GM12801 (cell line): Measurements from ENCODE around the gene THRB.

Experiments used
- TF ChIP-seq, protein P1 (sequence below): IDR thresholded peaks from one replicate; pipeline ENCODE4 v1.5.1; 2011; ENCODE audit warnings: control low read depth; ENCODE audit not compliant: insufficient read length; ENCODE audit errors: extremely low read depth

Gene THRB

DNA sequence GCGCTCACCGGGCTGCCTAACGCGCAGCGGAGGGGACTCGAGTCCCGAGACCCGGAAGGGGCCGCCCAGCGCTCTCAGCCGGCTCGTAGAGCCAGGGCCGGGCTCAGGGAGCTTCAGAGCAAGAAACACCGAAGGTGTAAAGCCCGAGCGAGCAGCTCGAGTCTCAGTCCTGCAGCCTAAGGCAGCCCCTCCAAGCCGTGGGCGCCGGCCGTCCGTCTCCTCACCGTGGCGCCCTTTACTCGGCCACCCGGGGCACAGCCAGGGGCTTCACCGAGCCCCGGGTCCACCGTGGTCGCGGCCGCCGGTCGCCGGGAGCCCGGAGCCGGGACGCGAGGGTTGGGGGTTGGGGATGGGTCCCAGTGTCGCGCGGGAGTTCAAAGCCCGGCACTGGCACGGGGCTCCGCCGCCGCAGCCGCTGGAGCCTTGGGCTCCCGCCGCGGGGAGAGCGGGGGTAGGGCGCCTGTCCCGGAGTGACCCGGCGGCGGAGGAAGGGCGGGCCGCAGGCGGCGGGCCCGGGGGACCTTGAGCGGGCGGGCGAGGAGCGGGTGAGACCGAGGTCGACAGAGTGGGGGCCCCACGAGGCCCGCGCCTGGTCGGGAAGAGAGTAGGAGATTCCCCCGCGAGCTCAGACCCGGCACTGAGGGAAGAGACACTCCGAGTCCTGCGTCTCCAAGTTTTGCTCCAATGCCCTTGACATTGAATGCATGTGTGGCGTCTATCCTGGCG is 26.9 kb upstream of the THRB start:
- TF ChIP-seq, protein P1, sequence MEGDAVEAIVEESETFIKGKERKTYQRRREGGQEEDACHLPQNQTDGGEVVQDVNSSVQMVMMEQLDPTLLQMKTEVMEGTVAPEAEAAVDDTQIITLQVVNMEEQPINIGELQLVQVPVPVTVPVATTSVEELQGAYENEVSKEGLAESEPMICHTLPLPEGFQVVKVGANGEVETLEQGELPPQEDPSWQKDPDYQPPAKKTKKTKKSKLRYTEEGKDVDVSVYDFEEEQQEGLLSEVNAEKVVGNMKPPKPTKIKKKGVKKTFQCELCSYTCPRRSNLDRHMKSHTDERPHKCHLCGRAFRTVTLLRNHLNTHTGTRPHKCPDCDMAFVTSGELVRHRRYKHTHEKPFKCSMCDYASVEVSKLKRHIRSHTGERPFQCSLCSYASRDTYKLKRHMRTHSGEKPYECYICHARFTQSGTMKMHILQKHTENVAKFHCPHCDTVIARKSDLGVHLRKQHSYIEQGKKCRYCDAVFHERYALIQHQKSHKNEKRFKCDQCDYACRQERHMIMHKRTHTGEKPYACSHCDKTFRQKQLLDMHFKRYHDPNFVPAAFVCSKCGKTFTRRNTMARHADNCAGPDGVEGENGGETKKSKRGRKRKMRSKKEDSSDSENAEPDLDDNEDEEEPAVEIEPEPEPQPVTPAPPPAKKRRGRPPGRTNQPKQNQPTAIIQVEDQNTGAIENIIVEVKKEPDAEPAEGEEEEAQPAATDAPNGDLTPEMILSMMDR = no peak

DNA sequence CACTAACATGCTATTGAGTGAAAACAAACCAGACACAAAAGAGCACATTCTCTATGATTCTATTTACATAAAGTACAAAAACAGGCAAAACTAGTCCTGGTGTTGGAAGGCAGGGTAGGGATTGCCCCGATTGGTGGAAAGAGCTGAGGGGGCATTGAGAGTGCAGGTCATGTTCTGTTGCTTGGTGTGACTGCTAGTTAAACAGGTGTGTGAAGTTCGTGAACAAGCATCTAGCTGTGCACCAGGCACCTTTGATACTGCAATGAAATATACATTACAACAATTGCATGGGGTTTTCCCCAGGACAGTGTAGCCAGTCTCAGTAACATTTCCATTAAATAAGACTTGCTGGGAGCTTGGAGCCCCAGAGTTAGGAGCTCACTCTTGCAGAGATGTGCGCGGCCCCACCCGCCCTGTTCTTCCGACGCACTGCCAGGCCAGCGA is 26.3 kb upstream of the THRB start:
- TF ChIP-seq, protein P1 = no peak

DNA sequence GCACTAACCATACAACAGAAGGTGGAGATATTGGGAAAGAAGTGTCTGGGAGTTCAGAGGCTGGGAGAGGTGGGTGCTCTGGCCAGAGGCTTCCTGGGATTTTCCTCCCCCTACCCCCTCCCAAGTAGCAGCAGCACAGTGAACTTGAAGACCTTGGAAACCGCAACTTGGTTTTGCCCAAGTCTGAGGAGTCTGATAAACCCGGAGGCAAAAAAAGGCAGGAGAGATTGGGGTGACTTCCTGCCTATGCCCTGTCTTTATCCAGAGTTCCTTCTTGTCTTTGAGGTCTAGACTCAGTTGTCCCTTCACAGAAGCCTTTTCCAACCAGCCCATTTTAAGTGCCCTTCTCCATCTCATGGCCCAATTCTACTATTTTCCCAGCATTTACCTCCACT is 25.4 kb upstream of the THRB start:
- TF ChIP-seq, protein P1 = no peak

DNA sequence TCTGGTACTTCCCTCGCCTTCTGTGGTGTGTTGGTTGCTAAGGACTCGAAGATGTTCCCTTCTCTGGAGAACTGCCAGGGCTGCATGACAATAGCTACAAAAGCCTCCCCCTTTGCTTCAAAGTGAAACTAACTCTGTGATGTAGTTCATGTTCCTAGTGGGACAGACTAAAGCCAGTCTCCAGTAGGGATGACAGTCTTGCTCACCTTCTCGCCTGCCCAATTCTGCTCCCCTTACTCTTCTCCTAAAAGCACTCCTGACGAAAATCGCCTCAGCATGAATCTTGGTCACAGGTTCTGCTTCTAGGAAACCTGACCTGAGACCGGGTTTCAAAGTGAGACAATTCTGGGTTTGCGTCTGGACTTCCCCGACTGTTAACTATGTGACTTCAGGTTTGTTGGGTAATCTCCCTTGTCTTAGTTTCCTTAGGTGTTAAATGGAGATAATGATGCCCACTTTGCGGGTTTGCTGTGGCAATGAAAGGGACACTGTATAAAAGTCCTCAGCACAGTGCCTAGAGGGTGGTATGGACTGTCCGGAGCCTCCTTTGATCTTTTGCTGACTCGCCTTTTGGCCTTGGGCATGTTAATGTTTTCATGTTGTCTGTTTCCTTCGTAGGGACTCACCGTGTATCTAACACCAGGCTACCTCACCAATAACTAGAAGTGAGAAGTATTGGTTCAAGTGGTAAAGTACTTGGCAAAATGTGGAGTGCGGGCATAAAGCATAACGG is 24.9 kb upstream of the THRB start:
- TF ChIP-seq, protein P1 = no peak

DNA sequence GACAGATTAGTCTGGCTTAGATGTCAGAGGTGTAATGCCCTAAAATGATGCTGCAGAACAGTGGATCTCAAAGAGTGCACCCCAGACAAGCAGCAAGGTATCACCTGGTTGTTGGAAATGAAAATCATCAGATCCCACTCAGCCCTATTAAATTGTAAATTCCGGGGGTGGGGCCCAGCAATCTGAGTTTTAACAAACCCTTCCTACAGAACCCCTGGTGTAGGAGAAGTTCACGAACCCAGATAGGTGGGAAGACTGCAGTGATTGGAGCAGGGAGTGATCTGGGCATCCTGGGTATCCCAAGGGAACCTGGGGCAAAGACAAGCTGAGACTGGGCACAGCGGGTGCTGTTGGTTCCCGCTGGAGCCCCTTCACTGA is 24.3 kb upstream of the THRB start:
- TF ChIP-seq, protein P1 = no peak

DNA sequence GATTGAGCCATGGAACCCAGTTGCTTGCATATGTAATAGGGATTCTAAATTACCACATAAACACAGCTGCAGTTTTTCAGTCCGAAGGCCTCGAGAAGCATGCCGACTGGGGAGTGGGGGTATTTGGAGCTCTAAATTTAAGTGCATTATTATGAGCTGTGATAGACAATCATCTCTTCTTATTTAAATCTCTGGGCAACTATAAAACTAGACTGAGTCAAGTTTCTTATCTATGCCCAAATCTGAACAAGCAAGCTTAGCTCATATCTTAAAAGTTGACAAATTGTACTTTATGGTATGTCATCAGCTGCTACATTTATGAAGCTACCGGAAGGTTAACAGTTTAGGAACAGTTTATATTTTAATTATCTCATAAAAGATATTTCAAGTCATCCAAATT is 19.5 kb upstream of the THRB start:
- TF ChIP-seq, protein P1 = no peak

DNA sequence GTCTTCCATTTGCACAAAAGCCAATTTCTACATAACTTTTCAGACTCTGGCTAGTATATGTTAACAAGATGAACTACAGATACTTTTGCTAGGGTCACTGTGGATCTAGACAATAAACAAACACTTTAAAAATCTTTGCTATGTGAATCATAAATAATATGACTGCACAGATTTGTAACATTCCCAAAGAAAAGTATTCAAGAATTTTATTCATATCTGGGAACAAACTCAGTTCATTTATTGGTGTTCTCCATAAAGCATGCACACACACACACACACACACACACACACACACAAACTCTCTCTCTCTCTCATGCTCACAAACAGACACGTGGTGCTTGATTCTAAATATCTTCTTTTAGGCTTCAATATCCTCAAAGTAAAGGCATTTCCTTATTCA is 18.8 kb upstream of the THRB start:
- TF ChIP-seq, protein P1 = no peak
